Loucy (cell line): ENCODE measurements around the gene TP63.

ENCODE experiments used
- H2AFZ ChIP-seq: fragments of 200-600 bp; sonication (generic); 2 replicates; pipeline ENCODE4 v1.6.0; 2016; ENCODE audit warnings: antibody characterized with exemption, mild to moderate bottlenecking, low read length, moderate library complexity
- H3F3A ChIP-seq: fragments of 200-600 bp; 2 replicates; pipeline ENCODE4 v1.6.0; 2016; ENCODE audit warnings: antibody characterized with exemption, low read depth, mild to moderate bottlenecking
- H3K27me3 ChIP-seq: fragments of 200-600 bp; sonication (generic); 2 replicates; pipeline ENCODE4 v1.6.1; 2014; ENCODE audit warnings: low read length, mild to moderate bottlenecking; ENCODE audit not compliant: insufficient read depth, poor library complexity, severe bottlenecking
- H3K36me3 ChIP-seq: fragments of 200-600 bp; sonication (generic); 2 replicates; pipeline ENCODE4 v1.6.1; 2016; ENCODE audit warnings: low read length; ENCODE audit not compliant: insufficient read depth
- H3K4me1 ChIP-seq: fragments of 200-600 bp; sonication (generic); 2 replicates; pipeline ENCODE4 v1.5.1; 2014; ENCODE audit warnings: low read length, mild to moderate bottlenecking; ENCODE audit not compliant: insufficient read depth, poor library complexity, severe bottlenecking
- H3K4me2 ChIP-seq: fragments of 200-600 bp; sonication (generic); 2 replicates; pipeline ENCODE4 v1.6.0; 2014; ENCODE audit warnings: antibody characterized with exemption, low read length, low read depth, mild to moderate bottlenecking; ENCODE audit not compliant: poor library complexity, severe bottlenecking
- H3K4me3 ChIP-seq: fragments of 200-600 bp; sonication (generic); 2 replicates; pipeline ENCODE4 v1.5.1; 2014; ENCODE audit warnings: low read length, mild to moderate bottlenecking, mixed read lengths; ENCODE audit not compliant: poor library complexity, severe bottlenecking
- H3K79me2 ChIP-seq: fragments of 200-600 bp; sonication (generic); 2 replicates; pipeline ENCODE4 v1.6.1; 2014; ENCODE audit warnings: low read length; ENCODE audit not compliant: insufficient read depth
- H3K9ac ChIP-seq: fragments of 200-600 bp; sonication (generic); 2 replicates; pipeline ENCODE4 v1.6.0; 2014; ENCODE audit warnings: mild to moderate bottlenecking, low read depth, low read length, moderate library complexity; ENCODE audit not compliant: poor library complexity, severe bottlenecking
- H3K9me2 ChIP-seq: fragments of 200-600 bp; sonication (generic); replicated peaks from 2 replicates; pipeline ENCODE4 v1.6.1; 2016; ENCODE audit warnings: low read depth, low read length, mixed read lengths
- H3K9me3 ChIP-seq: fragments of 200-600 bp; sonication (generic); 2 replicates; pipeline ENCODE4 v1.6.1; 2014; ENCODE audit warnings: mild to moderate bottlenecking, antibody characterized with exemption, low read length, low read depth; ENCODE audit not compliant: insufficient read depth
- H4K20me1 ChIP-seq: fragments of 200-600 bp; sonication (generic); 2 replicates; pipeline ENCODE4 v1.6.0; 2014; ENCODE audit warnings: antibody characterized with exemption, low read length, mild to moderate bottlenecking; ENCODE audit not compliant: insufficient read depth, poor library complexity, severe bottlenecking
- EZH2phosphoT487 ChIP-seq: fragments of 200-600 bp; IDR thresholded peaks from 2 replicates; pipeline ENCODE4 v1.6.1; 2018; ENCODE audit warnings: antibody characterized with exemption, mild to moderate bottlenecking, moderate library complexity, borderline replicate concordance
- TF ChIP-seq, protein P1 (sequence below): fragments of 200-600 bp; sonication (generic); conservative IDR thresholded peaks from 2 replicates; pipeline ENCODE4 v1.5.1; 2014; ENCODE audit warnings: mild to moderate bottlenecking, antibody characterized with exemption, low read length

Gene TP63

DNA sequence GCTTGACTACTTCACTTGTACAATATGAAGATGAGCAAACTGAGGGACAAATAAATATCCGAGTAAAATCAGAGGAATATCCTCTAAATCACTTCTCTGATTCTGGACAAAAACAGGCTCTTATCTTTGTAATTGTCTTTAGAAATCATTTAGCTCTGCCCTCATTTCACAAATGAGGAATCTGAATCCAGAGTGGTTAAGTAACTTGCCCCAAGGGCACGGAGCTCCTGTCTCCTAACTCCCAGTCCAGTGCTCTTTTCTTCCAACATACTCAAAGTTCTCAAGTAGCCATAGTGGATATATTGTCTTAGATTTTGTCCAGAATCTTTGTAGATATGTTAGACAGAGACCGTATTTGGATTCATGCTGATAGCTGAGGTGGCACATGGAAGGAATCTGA lies 156.0 kb downstream of the TP63 start:
- H3K79me2 ChIP-seq = no peaks in the 10 kb centered on the region
- H2AFZ ChIP-seq = no peak overlapping the region
- H3K9me3 ChIP-seq = no peaks in the 10 kb centered on the region
- H3K36me3 ChIP-seq = no peaks in the 10 kb centered on the region
- no peaks in the 10 kb centered on the region for H3F3A ChIP-seq
- no peaks in the 10 kb centered on the region for H3K9me2 ChIP-seq
- H3K4me3 ChIP-seq = no peak overlapping the region
- no peaks in the 10 kb centered on the region for H3K4me1 ChIP-seq
- no peak overlapping the region for H3K4me2 ChIP-seq
- H3K27me3 ChIP-seq = no peaks in the 10 kb centered on the region
- H3K9ac ChIP-seq = no peak overlapping the region
- TF ChIP-seq, protein P1, sequence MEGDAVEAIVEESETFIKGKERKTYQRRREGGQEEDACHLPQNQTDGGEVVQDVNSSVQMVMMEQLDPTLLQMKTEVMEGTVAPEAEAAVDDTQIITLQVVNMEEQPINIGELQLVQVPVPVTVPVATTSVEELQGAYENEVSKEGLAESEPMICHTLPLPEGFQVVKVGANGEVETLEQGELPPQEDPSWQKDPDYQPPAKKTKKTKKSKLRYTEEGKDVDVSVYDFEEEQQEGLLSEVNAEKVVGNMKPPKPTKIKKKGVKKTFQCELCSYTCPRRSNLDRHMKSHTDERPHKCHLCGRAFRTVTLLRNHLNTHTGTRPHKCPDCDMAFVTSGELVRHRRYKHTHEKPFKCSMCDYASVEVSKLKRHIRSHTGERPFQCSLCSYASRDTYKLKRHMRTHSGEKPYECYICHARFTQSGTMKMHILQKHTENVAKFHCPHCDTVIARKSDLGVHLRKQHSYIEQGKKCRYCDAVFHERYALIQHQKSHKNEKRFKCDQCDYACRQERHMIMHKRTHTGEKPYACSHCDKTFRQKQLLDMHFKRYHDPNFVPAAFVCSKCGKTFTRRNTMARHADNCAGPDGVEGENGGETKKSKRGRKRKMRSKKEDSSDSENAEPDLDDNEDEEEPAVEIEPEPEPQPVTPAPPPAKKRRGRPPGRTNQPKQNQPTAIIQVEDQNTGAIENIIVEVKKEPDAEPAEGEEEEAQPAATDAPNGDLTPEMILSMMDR = no peak
- TF ChIP-seq EZH2phosphoT487 = no peak
- no peaks in the 10 kb centered on the region for H4K20me1 ChIP-seq

DNA sequence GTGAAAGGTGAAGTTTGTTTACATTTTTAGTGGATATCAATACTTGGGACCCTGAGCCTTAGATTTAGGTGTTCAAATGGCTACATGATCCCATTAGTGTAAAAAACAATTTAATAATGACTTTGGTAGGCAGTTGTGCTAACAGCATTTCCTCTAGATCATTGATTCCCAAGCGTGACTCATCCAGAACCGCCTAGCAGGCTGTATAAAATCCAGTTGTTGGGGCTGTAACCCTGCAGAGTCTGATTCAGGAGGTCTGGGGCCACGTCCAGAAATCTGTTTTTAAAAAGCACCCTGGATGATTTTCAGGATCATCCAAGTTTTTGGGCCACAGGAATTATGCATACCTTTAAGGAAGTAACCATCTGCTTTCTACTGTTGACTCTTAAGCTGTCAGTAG lies 156.4 kb downstream of the TP63 start:
- TF ChIP-seq, protein P1 = no peak
- TF ChIP-seq EZH2phosphoT487 = no peak
- no peak overlapping the region for H2AFZ ChIP-seq
- H3K4me2 ChIP-seq = no peak overlapping the region
- no peak overlapping the region for H3K9ac ChIP-seq
- H4K20me1 ChIP-seq = no peaks in the 10 kb centered on the region
- no peaks in the 10 kb centered on the region for H3K9me3 ChIP-seq
- H3K9me2 ChIP-seq = no peaks in the 10 kb centered on the region
- H3K4me3 ChIP-seq = no peak overlapping the region
- H3K36me3 ChIP-seq = no peaks in the 10 kb centered on the region
- H3K79me2 ChIP-seq = no peaks in the 10 kb centered on the region
- no peaks in the 10 kb centered on the region for H3K27me3 ChIP-seq
- no peaks in the 10 kb centered on the region for H3K4me1 ChIP-seq
- H3F3A ChIP-seq = no peaks in the 10 kb centered on the region

GRCh38 chr3:189789432-189789831 lies 158.2 kb downstream of the TP63 start:
- no peak for TF ChIP-seq EZH2phosphoT487
- TF ChIP-seq, protein P1 = no peak
- H4K20me1 ChIP-seq = no peaks in the 10 kb centered on the region
- no peaks in the 10 kb centered on the region for H3K79me2 ChIP-seq
- no peak overlapping the region for H3K9ac ChIP-seq
- no peaks in the 10 kb centered on the region for H3K9me3 ChIP-seq
- H3K4me1 ChIP-seq = no peaks in the 10 kb centered on the region
- H3K4me2 ChIP-seq = no peak overlapping the region
- no peak overlapping the region for H3K4me3 ChIP-seq
- no peaks in the 10 kb centered on the region for H3K27me3 ChIP-seq
- H3F3A ChIP-seq = no peaks in the 10 kb centered on the region
- no peak overlapping the region for H2AFZ ChIP-seq
- H3K36me3 ChIP-seq = no peaks in the 10 kb centered on the region
- H3K9me2 ChIP-seq = no peaks in the 10 kb centered on the region
